Retinal pigment epithelial cell (primary cell): ENCODE results near the gene DNASE1L1.

Experiments
- DNase-seq: peaks from one replicate; pipeline ENCODE4 v3.0.0-alpha.2; 2010; ENCODE audit warnings: low read depth
- H3K4me3 ChIP-seq: 2 replicates; pipeline ENCODE4 v1.5.1; 2011; ENCODE audit warnings: mild to moderate bottlenecking, low read length, control low read depth, moderate library complexity
- TF ChIP-seq, protein P1 (sequence below): conservative IDR thresholded peaks from 2 replicates; pipeline ENCODE4 v1.5.1; 2011; ENCODE audit warnings: low read depth, low read length, control low read depth, inconsistent platforms

Gene DNASE1L1

DNA sequence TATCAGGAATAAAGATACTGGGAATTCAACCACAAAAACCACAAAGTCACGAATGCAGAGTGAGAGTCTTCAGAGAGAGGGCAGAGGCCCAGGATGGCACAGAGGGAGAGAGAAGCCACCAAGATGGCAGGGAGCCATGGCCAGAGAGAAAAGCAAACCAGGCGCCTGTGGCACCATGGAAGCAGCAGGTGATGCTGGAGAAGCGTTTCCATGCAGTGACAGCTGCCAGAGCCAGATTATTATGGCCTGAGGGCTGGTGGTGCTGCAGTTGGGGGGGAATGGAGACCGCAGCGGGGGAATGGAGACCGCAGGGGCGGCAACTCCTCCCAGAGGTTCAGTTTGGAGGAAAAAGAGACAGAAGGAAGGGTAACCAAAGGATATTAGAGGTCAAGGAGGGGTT is 8.1 kb upstream of the DNASE1L1 start:
- no peak for DNase-seq
- TF ChIP-seq, protein P1, sequence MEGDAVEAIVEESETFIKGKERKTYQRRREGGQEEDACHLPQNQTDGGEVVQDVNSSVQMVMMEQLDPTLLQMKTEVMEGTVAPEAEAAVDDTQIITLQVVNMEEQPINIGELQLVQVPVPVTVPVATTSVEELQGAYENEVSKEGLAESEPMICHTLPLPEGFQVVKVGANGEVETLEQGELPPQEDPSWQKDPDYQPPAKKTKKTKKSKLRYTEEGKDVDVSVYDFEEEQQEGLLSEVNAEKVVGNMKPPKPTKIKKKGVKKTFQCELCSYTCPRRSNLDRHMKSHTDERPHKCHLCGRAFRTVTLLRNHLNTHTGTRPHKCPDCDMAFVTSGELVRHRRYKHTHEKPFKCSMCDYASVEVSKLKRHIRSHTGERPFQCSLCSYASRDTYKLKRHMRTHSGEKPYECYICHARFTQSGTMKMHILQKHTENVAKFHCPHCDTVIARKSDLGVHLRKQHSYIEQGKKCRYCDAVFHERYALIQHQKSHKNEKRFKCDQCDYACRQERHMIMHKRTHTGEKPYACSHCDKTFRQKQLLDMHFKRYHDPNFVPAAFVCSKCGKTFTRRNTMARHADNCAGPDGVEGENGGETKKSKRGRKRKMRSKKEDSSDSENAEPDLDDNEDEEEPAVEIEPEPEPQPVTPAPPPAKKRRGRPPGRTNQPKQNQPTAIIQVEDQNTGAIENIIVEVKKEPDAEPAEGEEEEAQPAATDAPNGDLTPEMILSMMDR = no peak
- no peak overlapping the region for H3K4me3 ChIP-seq

DNA sequence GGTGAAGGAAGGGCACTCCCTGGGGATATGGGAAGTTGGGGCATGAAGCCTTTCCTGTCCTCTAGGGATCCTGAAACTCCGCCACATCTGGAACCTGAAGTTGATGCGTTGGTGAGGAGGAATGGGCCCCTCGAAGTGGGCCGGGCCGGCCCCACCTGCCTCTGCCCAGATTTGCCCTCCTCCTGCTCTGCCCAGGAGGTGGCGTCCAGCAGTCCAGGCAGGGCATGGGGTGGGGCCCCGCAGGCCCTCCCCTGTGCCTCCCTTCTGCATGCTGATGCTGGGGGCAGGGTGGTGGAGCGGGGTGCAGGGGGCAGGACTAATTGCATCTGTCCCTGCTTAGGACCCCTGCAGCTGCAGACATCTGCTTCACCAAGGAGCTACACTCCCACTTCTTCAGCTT is 4.1 kb upstream of the DNASE1L1 start:
- H3K4me3 ChIP-seq = no peak overlapping the region
- TF ChIP-seq, protein P1 = no peak
- no peak for DNase-seq

DNA sequence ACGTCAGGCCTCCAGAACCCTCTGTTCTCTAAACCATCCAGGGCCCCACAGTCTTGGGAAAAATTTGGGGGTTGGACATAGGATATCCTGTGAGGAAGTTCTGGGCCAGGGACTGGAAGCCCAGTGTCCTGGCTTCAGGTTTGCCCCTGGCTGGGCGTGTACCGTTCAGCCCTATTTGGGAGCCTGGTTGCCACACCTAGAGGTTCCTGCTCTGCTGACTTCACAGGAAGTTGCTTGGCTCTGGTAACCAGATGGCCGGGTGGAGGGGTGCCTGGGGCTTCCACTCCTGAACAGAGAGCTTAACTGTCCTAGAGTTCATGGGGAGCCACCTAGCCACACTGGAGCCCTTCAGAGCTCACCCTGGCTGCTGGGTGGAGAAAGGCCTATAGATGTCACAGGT is 3.4 kb upstream of the DNASE1L1 start:
- peak overlapping the region; percentile 57 for H3K4me3 ChIP-seq
- DNase-seq = no peak
- TF ChIP-seq, protein P1 = no peak

DNA sequence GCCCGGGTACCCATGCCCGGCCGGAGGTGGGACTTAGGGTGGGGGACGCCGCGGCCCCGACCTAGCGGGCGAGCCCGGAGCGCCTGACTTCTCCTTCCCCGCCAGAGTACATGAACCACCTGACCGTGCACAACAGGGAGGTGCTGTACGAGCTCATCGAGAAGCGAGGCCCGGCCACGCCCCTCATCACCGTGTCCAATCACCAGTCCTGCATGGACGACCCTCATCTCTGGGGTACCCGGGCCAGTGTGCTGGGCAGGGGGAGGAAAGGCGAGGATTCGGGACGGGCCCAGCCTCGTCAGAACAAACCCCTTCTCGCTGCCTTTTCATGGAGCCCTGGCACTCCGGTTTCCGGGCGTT is 2.9 kb upstream of the DNASE1L1 start:
- H3K4me3 ChIP-seq = peak overlapping the region; percentile 57
- no peak for DNase-seq
- TF ChIP-seq, protein P1 = no peak

DNA sequence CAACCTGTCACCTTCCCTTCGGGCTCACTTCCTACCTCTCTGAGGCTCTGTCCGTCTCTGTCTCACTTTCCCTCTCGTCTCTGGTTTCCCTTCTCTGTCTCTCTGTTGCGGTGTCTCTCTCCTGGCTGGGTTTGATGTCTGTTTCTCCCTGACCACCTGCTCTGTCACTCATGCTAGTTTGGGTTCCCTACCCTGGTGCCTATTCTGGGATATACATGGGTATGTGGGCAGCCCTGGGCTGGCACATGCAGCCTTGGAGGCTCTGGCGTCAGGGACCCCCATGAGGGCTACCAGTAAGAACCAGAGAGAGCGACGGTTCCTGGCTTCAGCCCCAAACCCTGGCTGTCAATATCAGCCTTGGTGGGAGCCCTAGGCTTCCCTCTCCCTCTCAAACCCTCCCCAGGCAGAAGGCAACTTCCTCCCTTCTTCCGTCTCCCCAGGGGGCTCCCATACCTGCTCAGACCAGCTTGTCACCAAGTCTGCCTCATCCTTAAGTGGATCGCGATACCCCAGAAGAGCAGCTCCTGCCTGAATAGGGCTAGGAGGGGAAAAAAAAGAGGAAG is 314 bp downstream of the DNASE1L1 start:
- H3K4me3 ChIP-seq = peak overlapping the region; percentile 30
- no peak for DNase-seq
- TF ChIP-seq, protein P1 = no peak

DNA sequence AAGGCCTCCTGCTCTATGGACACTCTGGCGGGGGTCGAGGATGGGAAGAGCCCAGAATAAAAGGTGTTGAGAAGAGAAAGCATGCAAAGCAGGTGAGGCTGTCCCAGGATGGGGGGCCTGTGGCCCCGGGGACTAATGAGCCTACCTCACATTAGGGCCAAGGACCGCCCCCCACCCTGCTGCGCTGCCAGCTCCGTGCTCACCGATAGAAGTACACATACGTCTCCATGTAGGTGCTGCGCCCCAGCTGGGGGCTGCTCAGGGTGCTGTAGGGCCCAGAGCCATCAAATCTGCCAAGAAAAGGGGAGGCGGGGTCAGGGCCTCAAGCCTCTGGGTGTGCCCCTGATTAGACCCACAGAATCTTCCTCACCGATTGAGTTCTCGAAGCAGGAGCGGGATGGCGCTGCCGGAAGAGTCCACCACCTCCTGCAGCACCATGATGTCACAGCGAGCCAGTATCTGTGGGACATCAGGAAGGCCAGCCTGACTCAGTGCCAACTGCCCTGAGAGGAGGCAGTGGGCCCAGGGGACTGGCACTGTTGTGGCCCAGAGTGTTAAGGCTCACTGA is 4.3 kb downstream of the DNASE1L1 start:
- DNase-seq = no peak
- TF ChIP-seq, protein P1 = no peak
- no peak overlapping the region for H3K4me3 ChIP-seq

DNA sequence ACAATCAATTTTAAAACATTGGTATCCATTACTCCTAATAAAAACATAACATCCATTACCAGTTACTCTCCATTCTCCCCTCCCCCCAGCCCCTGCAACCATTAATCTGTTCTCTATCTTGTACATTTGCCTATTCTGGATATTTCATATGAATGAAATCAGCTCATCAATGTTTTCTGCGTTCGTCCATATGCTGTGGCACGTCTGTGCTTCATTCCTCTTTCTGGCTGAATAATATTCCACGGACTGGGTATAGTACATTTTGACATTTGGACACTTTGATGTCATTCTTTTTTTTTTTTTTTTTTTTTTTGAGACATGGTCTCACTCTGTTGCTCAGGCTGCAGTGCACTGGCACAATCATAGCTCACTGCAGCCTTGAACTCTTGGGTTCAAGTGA is 5.2 kb downstream of the DNASE1L1 start:
- DNase-seq = no peak
- TF ChIP-seq, protein P1 = no peak
- H3K4me3 ChIP-seq = no peak overlapping the region
